Measurements from ENCODE around the gene CLEC4E.
"Not testable (repeated sequence)": the region's sequence is repeated elsewhere in the genome, so short reads cannot be mapped to it uniquely, and the experiment has no call there.

CLEC4E gene

GRCh38 chr12:8572507-8572906, 31.8 kb upstream of the CLEC4E start:
- no peaks in the 10 kb centered on the region for H3K79me2 ChIP-seq (ENCODE audit: control insufficient read depth, insufficient read depth, low read length)
- H3K23ac ChIP-seq (ENCODE audit: low read length), result no peak overlapping the region
- WGBS (ENCODE audit: extremely low coverage, insufficient coverage, low lambda C conversion rate), result no CpG with 5 or more reads among the region's 2 CpGs
- no peak overlapping the region for H3K4me2 ChIP-seq (ENCODE audit: low read length)
- no peak overlapping the region for H2BK5ac ChIP-seq (ENCODE audit: low read length)
- no peaks in the 10 kb centered on the region for H3K36me3 ChIP-seq (ENCODE audit: control insufficient read depth, insufficient read depth, low read length)
- peak; percentile 60 for DNase-seq
- H3K56ac ChIP-seq (ENCODE audit: low read length), result no peak overlapping the region
- H2AK5ac ChIP-seq (ENCODE audit: low read length), result no peak overlapping the region
- no peaks in the 10 kb centered on the region for H3K27me3 ChIP-seq (ENCODE audit: insufficient read depth, low read length, poor library complexity)
- no peak overlapping the region for H3K4ac ChIP-seq (ENCODE audit: low read depth, low read length)
- no peak overlapping the region for H4K8ac ChIP-seq (ENCODE audit: low read depth, low read length)
- H3K4me3 ChIP-seq (ENCODE audit: low read length), result no peak overlapping the region
- H2BK120ac ChIP-seq (ENCODE audit: low read depth, low read length), result no peak overlapping the region
- no peak overlapping the region for H4K5ac ChIP-seq (ENCODE audit: low read length)
- H3K18ac ChIP-seq (ENCODE audit: low read length), result no peak overlapping the region
- H3K79me1 ChIP-seq (ENCODE audit: low read length), result no peaks in the 10 kb centered on the region
- H2BK15ac ChIP-seq (replicated peaks; ENCODE audit: low read depth), result no peak overlapping the region
- no peak overlapping the region for H3K27ac ChIP-seq (ENCODE audit: low read depth, low read length)
- H3K4me1 ChIP-seq (ENCODE audit: control insufficient read depth, low read depth, low read length), result no peaks in the 10 kb centered on the region
- H3K9ac ChIP-seq (ENCODE audit: low read length), result no peak overlapping the region

DNA sequence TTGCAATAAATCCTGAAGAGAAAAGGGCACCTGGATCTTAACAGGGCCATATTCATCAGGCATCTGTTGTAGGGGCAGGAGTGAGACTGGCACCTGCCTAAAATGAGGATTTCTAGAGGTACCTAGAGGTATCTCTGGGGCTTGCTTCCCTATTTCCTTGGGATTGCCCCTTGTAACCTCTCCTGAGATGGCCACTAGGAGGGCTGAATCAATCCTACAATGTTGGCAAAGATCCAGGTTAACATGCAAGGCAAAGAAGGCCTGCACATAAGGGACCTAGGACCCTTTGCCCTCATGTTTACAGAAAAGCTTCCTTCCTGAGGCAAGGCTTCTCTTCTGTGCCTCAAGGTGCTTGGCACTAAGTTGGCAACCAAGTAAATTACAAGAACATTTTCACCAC, 25.8 kb upstream of the CLEC4E start:
- H2BK5ac ChIP-seq (ENCODE audit: low read length), result no peak overlapping the region
- H3K79me1 ChIP-seq (ENCODE audit: low read length), result no peaks in the 10 kb centered on the region
- no peak overlapping the region for H3K18ac ChIP-seq (ENCODE audit: low read length)
- H3K27me3 ChIP-seq (ENCODE audit: insufficient read depth, low read length, poor library complexity), result no peaks in the 10 kb centered on the region
- no peak overlapping the region for H2BK120ac ChIP-seq (ENCODE audit: low read depth, low read length)
- no peak overlapping the region for H3K4me3 ChIP-seq (ENCODE audit: low read length)
- no peak overlapping the region for H3K56ac ChIP-seq (ENCODE audit: low read length)
- no peak overlapping the region for H3K23ac ChIP-seq (ENCODE audit: low read length)
- H3K27ac ChIP-seq (ENCODE audit: low read depth, low read length), result no peak overlapping the region
- no peaks in the 10 kb centered on the region for H3K36me3 ChIP-seq (ENCODE audit: control insufficient read depth, insufficient read depth, low read length)
- no peak overlapping the region for H4K5ac ChIP-seq (ENCODE audit: low read length)
- H2AK5ac ChIP-seq (ENCODE audit: low read length), result no peak overlapping the region
- no peaks in the 10 kb centered on the region for H3K79me2 ChIP-seq (ENCODE audit: control insufficient read depth, insufficient read depth, low read length)
- no peak overlapping the region for H2BK15ac ChIP-seq (replicated peaks; ENCODE audit: low read depth)
- H3K9ac ChIP-seq (ENCODE audit: low read length), result no peak overlapping the region
- no peak for DNase-seq
- H3K4me1 ChIP-seq (ENCODE audit: control insufficient read depth, low read depth, low read length), result no peaks in the 10 kb centered on the region
- no peak overlapping the region for H3K4ac ChIP-seq (ENCODE audit: low read depth, low read length)
- no peak overlapping the region for H4K8ac ChIP-seq (ENCODE audit: low read depth, low read length)
- no peak overlapping the region for H3K4me2 ChIP-seq (ENCODE audit: low read length)

GRCh38 chr12:8566052-8566451, 25.3 kb upstream of the CLEC4E start:
- DNase-seq; H3K18ac ChIP-seq (ENCODE audit: low read length); H2BK15ac ChIP-seq (replicated peaks; ENCODE audit: low read depth); H3K4me3 ChIP-seq (ENCODE audit: low read length); H3K79me2 ChIP-seq (ENCODE audit: control insufficient read depth, insufficient read depth, low read length); H3K27me3 ChIP-seq (ENCODE audit: insufficient read depth, low read length, poor library complexity); H3K4ac ChIP-seq (ENCODE audit: low read depth, low read length); H2BK5ac ChIP-seq (ENCODE audit: low read length); H2AK5ac ChIP-seq (ENCODE audit: low read length); H3K36me3 ChIP-seq (ENCODE audit: control insufficient read depth, insufficient read depth, low read length); H3K4me2 ChIP-seq (ENCODE audit: low read length); H3K4me1 ChIP-seq (ENCODE audit: control insufficient read depth, low read depth, low read length); H3K27ac ChIP-seq (ENCODE audit: low read depth, low read length); H3K23ac ChIP-seq (ENCODE audit: low read length); H3K9ac ChIP-seq (ENCODE audit: low read length); H2BK120ac ChIP-seq (ENCODE audit: low read depth, low read length); H3K79me1 ChIP-seq (ENCODE audit: low read length); H4K5ac ChIP-seq (ENCODE audit: low read length); H4K8ac ChIP-seq (ENCODE audit: low read depth, low read length); H3K56ac ChIP-seq (ENCODE audit: low read length): not testable (repeated sequence)
- no CpG with 5 or more reads among the region's 2 CpGs for WGBS (ENCODE audit: extremely low coverage, insufficient coverage, low lambda C conversion rate)

DNA sequence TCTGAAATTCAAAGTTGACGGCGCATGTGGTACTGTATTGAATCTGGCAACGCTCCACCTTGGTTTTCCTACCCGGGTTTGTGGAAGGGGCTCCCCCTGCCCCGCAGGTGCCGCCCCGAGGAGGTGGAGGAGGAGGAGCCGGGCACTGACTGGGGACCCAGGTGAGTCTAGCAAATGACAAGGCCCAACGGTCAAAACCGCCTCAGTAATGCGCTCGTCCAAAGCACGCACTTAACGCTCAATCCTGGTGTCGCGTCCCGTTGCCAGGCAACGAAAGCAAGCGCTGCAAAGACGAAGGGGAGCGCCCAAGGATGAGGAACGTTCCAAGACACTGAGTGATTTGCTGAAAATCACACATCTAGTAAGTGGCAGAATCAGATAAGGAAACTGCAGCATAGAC, 24.0 kb upstream of the CLEC4E start:
- H3K4me1 ChIP-seq (ENCODE audit: control insufficient read depth, low read depth, low read length), result no peaks in the 10 kb centered on the region
- no peak overlapping the region for H2BK5ac ChIP-seq (ENCODE audit: low read length)
- H3K4me3 ChIP-seq (ENCODE audit: low read length), result no peak overlapping the region
- no peak overlapping the region for H3K23ac ChIP-seq (ENCODE audit: low read length)
- H3K36me3 ChIP-seq (ENCODE audit: control insufficient read depth, insufficient read depth, low read length), result no peaks in the 10 kb centered on the region
- H3K9ac ChIP-seq (ENCODE audit: low read length), result no peak overlapping the region
- no peak overlapping the region for H3K4ac ChIP-seq (ENCODE audit: low read depth, low read length)
- no peaks in the 10 kb centered on the region for H3K27me3 ChIP-seq (ENCODE audit: insufficient read depth, low read length, poor library complexity)
- no CpG with 5 or more reads among the region's 22 CpGs for WGBS (ENCODE audit: extremely low coverage, insufficient coverage, low lambda C conversion rate)
- H2AK5ac ChIP-seq (ENCODE audit: low read length), result no peak overlapping the region
- no peak overlapping the region for H4K8ac ChIP-seq (ENCODE audit: low read depth, low read length)
- no peak overlapping the region for H3K27ac ChIP-seq (ENCODE audit: low read depth, low read length)
- H2BK15ac ChIP-seq (replicated peaks; ENCODE audit: low read depth), result no peak overlapping the region
- H3K4me2 ChIP-seq (ENCODE audit: low read length), result no peak overlapping the region
- no peaks in the 10 kb centered on the region for H3K79me2 ChIP-seq (ENCODE audit: control insufficient read depth, insufficient read depth, low read length)
- no peak overlapping the region for H3K18ac ChIP-seq (ENCODE audit: low read length)
- no peak overlapping the region for H3K56ac ChIP-seq (ENCODE audit: low read length)
- no peak overlapping the region for H4K5ac ChIP-seq (ENCODE audit: low read length)
- DNase-seq, result peak; percentile 80
- no peaks in the 10 kb centered on the region for H3K79me1 ChIP-seq (ENCODE audit: low read length)
- no peak overlapping the region for H2BK120ac ChIP-seq (ENCODE audit: low read depth, low read length)

- Histone ChIP-seq H4K5ac (ENCODE audit: low read length) (no peak overlapping the region), H3K79me1 (ENCODE audit: low read length) (no peaks in the 10 kb centered on the region), H3K27ac (ENCODE audit: low read depth, low read length) (no peak overlapping the region), H3K4ac (ENCODE audit: low read depth, low read length) (no peak overlapping the region), H3K27me3 (ENCODE audit: insufficient read depth, low read length, poor library complexity) (no peaks in the 10 kb centered on the region), H4K8ac (ENCODE audit: low read depth, low read length) (no peak overlapping the region), H2BK120ac (ENCODE audit: low read depth, low read length) (no peak overlapping the region), H3K79me2 (ENCODE audit: control insufficient read depth, insufficient read depth, low read length) (no peaks in the 10 kb centered on the region), H3K9ac (ENCODE audit: low read length) (no peak overlapping the region), H2BK5ac (ENCODE audit: low read length) (no peak overlapping the region), H3K36me3 (ENCODE audit: control insufficient read depth, insufficient read depth, low read length) (no peaks in the 10 kb centered on the region), H3K18ac (ENCODE audit: low read length) (no peak overlapping the region), H3K4me3 (ENCODE audit: low read length) (no peak overlapping the region), H3K4me1 (ENCODE audit: control insufficient read depth, low read depth, low read length) (no peaks in the 10 kb centered on the region), H2BK15ac (replicated peaks; ENCODE audit: low read depth) (no peak overlapping the region), H3K56ac (ENCODE audit: low read length) (no peak overlapping the region), H3K23ac (ENCODE audit: low read length) (no peak overlapping the region), H2AK5ac (ENCODE audit: low read length) (no peak overlapping the region), H3K4me2 (ENCODE audit: low read length) (no peak overlapping the region)
- no peak for DNase-seq
- WGBS (ENCODE audit: extremely low coverage, insufficient coverage, low lambda C conversion rate), result no CpG with 5 or more reads among the region's 3 CpGs
Measured at GRCh38 chr12:8563356-8563755, 22.7 kb upstream of the CLEC4E start.

- Histone ChIP-seq H3K4me3 (ENCODE audit: low read length) (no peak overlapping the region), H2AK5ac (ENCODE audit: low read length) (no peak overlapping the region), H3K27me3 (ENCODE audit: insufficient read depth, low read length, poor library complexity) (no peaks in the 10 kb centered on the region), H4K5ac (ENCODE audit: low read length) (no peak overlapping the region), H2BK15ac (replicated peaks; ENCODE audit: low read depth) (no peak overlapping the region), H2BK120ac (ENCODE audit: low read depth, low read length) (no peak overlapping the region), H3K4me1 (ENCODE audit: control insufficient read depth, low read depth, low read length) (no peaks in the 10 kb centered on the region), H3K79me1 (ENCODE audit: low read length) (no peaks in the 10 kb centered on the region), H4K8ac (ENCODE audit: low read depth, low read length) (no peak overlapping the region), H2BK5ac (ENCODE audit: low read length) (no peak overlapping the region), H3K27ac (ENCODE audit: low read depth, low read length) (no peak overlapping the region), H3K56ac (ENCODE audit: low read length) (no peak overlapping the region), H3K9ac (ENCODE audit: low read length) (no peak overlapping the region), H3K23ac (ENCODE audit: low read length) (no peak overlapping the region), H3K79me2 (ENCODE audit: control insufficient read depth, insufficient read depth, low read length) (no peaks in the 10 kb centered on the region), H3K4me2 (ENCODE audit: low read length) (no peak overlapping the region), H3K18ac (ENCODE audit: low read length) (no peak overlapping the region), H3K36me3 (ENCODE audit: control insufficient read depth, insufficient read depth, low read length) (no peaks in the 10 kb centered on the region), H3K4ac (ENCODE audit: low read depth, low read length) (no peak overlapping the region)
- DNase-seq, result peak; percentile 27
- no CpG with 5 or more reads among the region's 6 CpGs for WGBS (ENCODE audit: extremely low coverage, insufficient coverage, low lambda C conversion rate)
Measured at GRCh38 chr12:8562310-8562709, 21.6 kb upstream of the CLEC4E start.
